Calu3 (cell line): ENCODE measurements around the gene GPR162. TPM values are rescaled to one million over a fixed set of nuclear protein-coding genes. Genes with fewer than 3 reads are reported as not detected.

Source experiments
- BruUV-seq: library from RNA; stranded (reverse); fragments of 400-500 nt; replicated peaks from 2 replicates; lab custom pipeline; 2021; lab: Mats Ljungman, UMichigan
- CTCF ChIA-PET: fragments of 300-600 bp; sonication (Branson Sonifier 250); formaldehyde crosslinking; loops from one replicate; lab custom pipeline; 2022; ENCODE audit warnings: antibody characterized with exemption; lab: Charles Lee
- DNase-seq: peaks from one replicate; pipeline ENCODE4 v3.0.0; 2022
- H3K27ac Mint-ChIP-seq: one replicate; pipeline ENCODE4 v1.8.0; 2022; ENCODE audit warnings: mixed read lengths; ENCODE audit not compliant: unreplicated experiment
- H3K27me3 Mint-ChIP-seq: one replicate; pipeline ENCODE4 v1.8.0; 2022; ENCODE audit warnings: mixed read lengths; ENCODE audit not compliant: unreplicated experiment
- H3K36me3 Mint-ChIP-seq: one replicate; pipeline ENCODE4 v1.8.0; 2022; ENCODE audit warnings: mild to moderate bottlenecking, moderate library complexity, mixed read lengths; ENCODE audit not compliant: insufficient read depth, unreplicated experiment
- H3K4me1 Mint-ChIP-seq: one replicate; pipeline ENCODE4 v1.8.0; 2022; ENCODE audit warnings: mild to moderate bottlenecking, low read depth, mixed read lengths; ENCODE audit not compliant: unreplicated experiment
- H3K4me3 Mint-ChIP-seq: one replicate; pipeline ENCODE4 v1.8.0; 2022; ENCODE audit warnings: mild to moderate bottlenecking, low read depth, moderate library complexity, mixed read lengths; ENCODE audit not compliant: unreplicated experiment
- H3K9me3 Mint-ChIP-seq: one replicate; pipeline ENCODE4 v1.8.0; 2022; ENCODE audit warnings: low read depth, mixed read lengths; ENCODE audit not compliant: unreplicated experiment
- intact Hi-C: fragments of 100-400 bp; cut with micrococcal nuclease; formaldehyde crosslinking; loops from one replicate; pipeline ENCODE4 v1.10.0; 2022; ENCODE audit not compliant: unreplicated experiment
- total RNA-seq: library from RNA; stranded (reverse); gene quantifications from 2 replicates; pipeline ENCODE4 v1.2.3, GENCODE V29; 2022
- TF ChIP-seq, protein P1 (sequence below): fragments of 200-600 bp; IDR thresholded peaks from one replicate; pipeline ENCODE4 v1.8.0; 2022; ENCODE audit warnings: antibody characterized with exemption; ENCODE audit not compliant: unreplicated experiment

Gene GPR162
- total RNA-seq, 1 experiment from 2014 or later = not detected

DNA sequence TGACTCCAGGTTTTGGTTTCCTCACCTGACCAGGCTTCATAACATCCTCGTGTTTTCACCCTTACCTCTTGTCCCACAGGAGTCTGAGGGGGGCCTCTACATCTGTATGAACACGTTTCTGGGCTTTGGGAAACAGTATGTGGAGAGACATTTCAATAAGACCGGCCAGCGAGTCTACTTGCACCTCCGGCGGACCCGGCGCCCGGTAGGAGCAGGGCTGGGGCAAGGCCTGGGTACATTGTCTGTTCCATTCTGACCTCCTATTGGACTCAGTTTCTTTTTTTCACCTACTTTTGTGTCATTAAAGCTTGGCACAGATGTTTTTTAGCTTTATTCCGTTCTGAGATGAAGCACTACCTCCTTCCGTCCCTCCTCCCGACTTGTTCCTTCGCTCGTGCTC, 33.7 kb downstream of the GPR162 start:
- Mint-ChIP-seq H3K36me3 (peaks cover 44% of the 10 kb centered on the region), H3K4me1 (peaks cover 15% of the 10 kb centered on the region), H3K9me3 (no peaks in the 10 kb centered on the region), H3K4me3 (no peak overlapping the region), H3K27me3 (no peaks in the 10 kb centered on the region), H3K27ac (no peak overlapping the region)
- TF ChIP-seq, protein P1, sequence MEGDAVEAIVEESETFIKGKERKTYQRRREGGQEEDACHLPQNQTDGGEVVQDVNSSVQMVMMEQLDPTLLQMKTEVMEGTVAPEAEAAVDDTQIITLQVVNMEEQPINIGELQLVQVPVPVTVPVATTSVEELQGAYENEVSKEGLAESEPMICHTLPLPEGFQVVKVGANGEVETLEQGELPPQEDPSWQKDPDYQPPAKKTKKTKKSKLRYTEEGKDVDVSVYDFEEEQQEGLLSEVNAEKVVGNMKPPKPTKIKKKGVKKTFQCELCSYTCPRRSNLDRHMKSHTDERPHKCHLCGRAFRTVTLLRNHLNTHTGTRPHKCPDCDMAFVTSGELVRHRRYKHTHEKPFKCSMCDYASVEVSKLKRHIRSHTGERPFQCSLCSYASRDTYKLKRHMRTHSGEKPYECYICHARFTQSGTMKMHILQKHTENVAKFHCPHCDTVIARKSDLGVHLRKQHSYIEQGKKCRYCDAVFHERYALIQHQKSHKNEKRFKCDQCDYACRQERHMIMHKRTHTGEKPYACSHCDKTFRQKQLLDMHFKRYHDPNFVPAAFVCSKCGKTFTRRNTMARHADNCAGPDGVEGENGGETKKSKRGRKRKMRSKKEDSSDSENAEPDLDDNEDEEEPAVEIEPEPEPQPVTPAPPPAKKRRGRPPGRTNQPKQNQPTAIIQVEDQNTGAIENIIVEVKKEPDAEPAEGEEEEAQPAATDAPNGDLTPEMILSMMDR = no peak
- no peak for DNase-seq
- CTCF ChIA-PET = no interaction called here
- no TSS peak for BruUV-seq
- intact Hi-C loops = no loop called here

DNA sequence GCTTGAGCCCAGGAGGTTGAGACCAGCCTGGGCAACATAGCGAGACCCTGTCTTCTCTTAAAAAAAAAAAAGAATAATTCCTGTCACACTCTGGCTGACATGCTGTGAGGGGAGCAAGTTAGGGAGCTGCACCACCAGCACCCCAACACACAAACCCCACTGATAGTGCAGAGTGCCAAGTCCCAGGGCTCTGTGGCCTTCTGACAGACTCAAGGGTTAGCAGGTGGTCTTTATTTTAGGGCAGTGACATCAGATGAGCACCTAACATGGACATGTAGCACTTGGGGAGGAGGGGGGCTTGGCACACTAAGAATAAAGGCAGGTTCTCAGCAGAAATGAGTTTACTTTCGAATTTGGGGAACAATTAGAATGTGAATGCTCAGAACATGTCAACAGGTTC, 37.2 kb downstream of the GPR162 start:
- no TSS peak for BruUV-seq
- Mint-ChIP-seq H3K9me3 (no peaks in the 10 kb centered on the region), H3K27me3 (no peaks in the 10 kb centered on the region), H3K4me1 (peaks cover 7% of the 10 kb centered on the region), H3K4me3 (no peak overlapping the region), H3K27ac (no peak overlapping the region), H3K36me3 (peaks cover 24% of the 10 kb centered on the region)
- CTCF ChIA-PET = interaction anchor here (0.6 kb wide), 1 partner anchor 71 kb away, joined by 3 read pairs; no protein-coding TSS in a partner anchor
- TF ChIP-seq, protein P1 = no peak
- DNase-seq = no peak
- intact Hi-C loops = no loop called here

DNA sequence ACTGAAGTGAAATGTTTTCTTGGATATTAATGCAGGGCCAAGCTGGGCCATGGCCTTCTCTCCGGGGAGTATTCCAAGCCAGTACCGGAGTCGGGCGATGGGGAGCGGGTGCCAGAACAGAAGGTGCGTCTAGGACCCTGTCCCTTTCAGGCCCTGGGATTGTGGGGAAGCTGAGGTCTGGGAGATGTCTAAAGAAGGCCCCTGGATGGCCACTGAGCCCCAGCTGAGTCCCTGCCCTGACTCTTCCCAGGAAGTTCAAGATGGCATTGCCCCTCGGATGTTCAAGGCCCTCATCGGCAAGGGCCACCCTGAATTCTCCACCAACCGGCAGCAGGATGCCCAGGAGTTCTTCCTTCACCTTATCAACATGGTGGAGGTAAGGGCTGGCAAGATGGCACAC, 38.5 kb downstream of the GPR162 start:
- H3K27ac Mint-ChIP-seq = no peak overlapping the region
- CTCF ChIA-PET = no interaction called here
- peaks cover 18% of the 10 kb centered on the region for H3K36me3 Mint-ChIP-seq
- H3K4me1 Mint-ChIP-seq = no peaks in the 10 kb centered on the region
- H3K27me3 Mint-ChIP-seq = no peaks in the 10 kb centered on the region
- intact Hi-C loops = no loop called here
- no TSS peak for BruUV-seq
- no peak for DNase-seq
- H3K4me3 Mint-ChIP-seq = no peak overlapping the region
- H3K9me3 Mint-ChIP-seq = no peaks in the 10 kb centered on the region
- TF ChIP-seq, protein P1 = no peak

DNA sequence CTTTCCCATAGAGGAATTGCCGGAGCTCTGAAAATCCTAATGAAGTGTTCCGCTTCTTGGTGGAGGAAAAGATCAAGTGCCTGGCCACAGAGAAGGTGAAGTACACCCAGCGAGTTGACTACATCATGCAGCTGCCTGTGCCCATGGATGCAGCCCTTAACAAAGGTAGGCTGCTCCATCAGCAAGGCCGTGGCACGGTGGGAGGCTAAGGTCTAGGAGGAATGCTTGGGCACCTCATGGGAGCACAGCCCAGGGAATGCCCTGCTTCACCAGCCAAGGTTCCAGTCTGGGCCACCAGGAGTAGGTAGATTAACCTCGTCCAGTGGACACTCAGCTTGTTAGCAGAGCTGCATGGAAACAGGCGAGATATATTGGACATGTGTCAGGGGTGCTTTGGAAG, 39.3 kb downstream of the GPR162 start:
- Mint-ChIP-seq H3K27ac (no peak overlapping the region), H3K4me1 (no peaks in the 10 kb centered on the region), H3K36me3 (peaks cover 24% of the 10 kb centered on the region), H3K9me3 (no peaks in the 10 kb centered on the region), H3K27me3 (no peaks in the 10 kb centered on the region), H3K4me3 (no peak overlapping the region)
- BruUV-seq = no TSS peak
- intact Hi-C loops = no loop called here
- TF ChIP-seq, protein P1 = no peak
- CTCF ChIA-PET = no interaction called here
- no peak for DNase-seq
